COLO829 (cell line): Measurements from ENCODE around the gene MAMLD1.

Source experiments
- DNase-seq: peaks from one replicate; pipeline ENCODE4 v3.0.0; 2012; ENCODE audit warnings: low spot score

Gene MAMLD1

GRCh38 chrX:150408007-150408406, 44.9 kb downstream of the MAMLD1 start:
- no peak for DNase-seq

GRCh38 chrX:150408561-150408960, 45.4 kb downstream of the MAMLD1 start:
- DNase-seq = no peak

- no peak for DNase-seq
Observed at GRCh38 chrX:150409486-150409885, 46.4 kb downstream of the MAMLD1 start.

GRCh38 chrX:150409964-150410363, 46.8 kb downstream of the MAMLD1 start:
- DNase-seq = no peak

- no peak for DNase-seq
Observed at GRCh38 chrX:150410513-150410912, 47.4 kb downstream of the MAMLD1 start.

GRCh38 chrX:150411656-150412055, 48.5 kb downstream of the MAMLD1 start:
- no peak for DNase-seq

- no peak for DNase-seq
Observed at GRCh38 chrX:150414228-150414627, 51.1 kb downstream of the MAMLD1 start.

- DNase-seq = no peak
Observed at GRCh38 chrX:150416469-150416868, 53.4 kb downstream of the MAMLD1 start.

- no peak for DNase-seq
Observed at GRCh38 chrX:150421816-150422215, 58.7 kb downstream of the MAMLD1 start.

- no peak for DNase-seq
Observed at GRCh38 chrX:150429594-150429993, 66.5 kb downstream of the MAMLD1 start.

GRCh38 chrX:150436195-150436594, 73.1 kb downstream of the MAMLD1 start:
- DNase-seq = no peak

- DNase-seq = no peak
Observed at GRCh38 chrX:150438165-150438564, 75.0 kb downstream of the MAMLD1 start.

- no peak for DNase-seq
Observed at GRCh38 chrX:150446151-150446550, 83.0 kb downstream of the MAMLD1 start.

GRCh38 chrX:150446995-150447394, 83.9 kb downstream of the MAMLD1 start:
- DNase-seq = no peak

- no peak for DNase-seq
Observed at GRCh38 chrX:150449313-150449712, 86.2 kb downstream of the MAMLD1 start.

- no peak for DNase-seq
Observed at GRCh38 chrX:150450519-150451177, 87.5 kb downstream of the MAMLD1 start.

GRCh38 chrX:150451953-150452352, 88.8 kb downstream of the MAMLD1 start:
- no peak for DNase-seq

GRCh38 chrX:150454083-150454482, 91.0 kb downstream of the MAMLD1 start:
- DNase-seq = no peak

GRCh38 chrX:150454508-150455214, 91.5 kb downstream of the MAMLD1 start:
- DNase-seq = no peak

GRCh38 chrX:150455215-150455608, 92.1 kb downstream of the MAMLD1 start:
- DNase-seq = no peak

GRCh38 chrX:150456466-150456865, 93.3 kb downstream of the MAMLD1 start:
- DNase-seq = no peak

GRCh38 chrX:150456941-150457340, 93.8 kb downstream of the MAMLD1 start:
- DNase-seq = no peak

- no peak for DNase-seq
Observed at GRCh38 chrX:150459196-150459595, 96.1 kb downstream of the MAMLD1 start.

- DNase-seq = no peak
Observed at GRCh38 chrX:150460063-150460462, 96.9 kb downstream of the MAMLD1 start.
